CD1c-positive myeloid dendritic cell (primary cell): ENCODE measurements around the gene RAPGEF5.

Experiments used
- DNase-seq: peaks from one replicate; pipeline ENCODE4 v3.0.0-alpha.2; 2016; ENCODE audit errors: extremely low spot score

RAPGEF5 gene

DNA sequence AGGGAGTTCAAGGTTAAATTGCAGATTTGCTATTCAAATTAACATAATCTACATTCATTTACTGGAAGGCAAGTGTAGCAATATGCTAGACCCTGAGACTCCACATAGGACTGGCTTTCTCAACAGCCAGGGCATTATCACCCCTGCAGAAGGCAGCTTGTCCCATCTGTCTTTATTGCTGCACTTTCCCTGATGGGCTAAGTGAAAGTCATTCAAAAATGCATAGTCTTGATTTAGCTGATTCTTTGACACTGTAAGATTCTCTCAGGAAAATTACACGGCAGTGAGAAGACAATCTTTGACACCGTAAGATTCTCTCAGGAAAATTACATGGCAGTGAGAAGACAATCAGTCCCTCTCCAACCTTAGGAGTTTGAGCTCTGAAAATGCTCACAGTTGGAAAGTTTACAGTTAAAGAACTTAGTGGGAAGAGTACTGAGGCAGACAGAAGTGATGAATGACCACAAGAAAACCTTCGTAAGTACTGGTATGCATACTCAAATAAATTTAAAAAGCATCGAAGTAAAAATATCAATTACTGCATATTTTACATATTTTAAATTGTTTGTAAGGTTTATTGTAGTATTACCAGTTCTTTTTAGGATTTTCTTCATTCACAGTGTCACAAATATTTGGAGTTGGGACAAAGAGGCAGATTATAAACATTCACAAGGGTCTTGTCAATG lies 88.9 kb downstream of the RAPGEF5 start:
- DNase-seq, result no peak

- no peak for DNase-seq
Measured at GRCh38 chr7:22262538-22262937, 94.4 kb downstream of the RAPGEF5 start.

GRCh38 chr7:22256541-22257096 lies 100.3 kb downstream of the RAPGEF5 start:
- no peak for DNase-seq

DNA sequence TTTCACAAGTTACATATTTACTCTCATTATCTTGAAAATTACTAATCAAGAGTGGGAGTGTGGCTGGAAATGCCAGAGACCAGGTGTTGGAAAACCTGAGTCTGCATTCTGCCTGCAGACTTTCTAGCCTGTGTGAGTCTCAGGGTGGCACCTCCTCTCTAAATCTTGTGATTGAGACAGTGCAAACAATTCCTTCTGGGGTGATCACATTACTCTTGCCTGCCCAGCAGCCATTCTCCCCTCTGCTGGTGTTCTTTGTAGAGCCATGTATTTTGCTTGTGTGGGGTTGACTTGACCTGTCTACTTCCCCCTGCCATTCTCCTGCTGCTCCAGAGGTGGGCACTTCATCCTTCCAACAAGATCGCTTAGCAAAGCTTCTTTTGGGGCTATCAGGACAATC lies 101.1 kb downstream of the RAPGEF5 start:
- no peak for DNase-seq

DNA sequence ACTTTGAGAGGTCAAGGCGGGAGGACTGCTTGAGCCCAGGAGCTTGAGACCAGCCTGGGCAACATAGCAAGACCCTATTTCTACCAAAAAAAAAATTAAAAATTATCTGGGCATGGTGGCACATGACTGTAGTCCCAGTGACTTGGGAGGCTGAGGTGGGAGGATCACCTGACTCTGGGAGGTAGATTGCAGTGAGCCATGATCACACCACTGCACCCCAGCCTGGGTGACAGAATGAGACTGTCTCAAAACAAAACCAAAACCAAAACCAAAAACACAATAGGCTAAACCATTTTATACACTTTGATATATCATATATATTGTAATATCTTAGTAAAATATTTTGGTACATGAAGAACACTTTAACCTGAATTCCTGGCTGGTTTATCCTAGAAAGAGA lies 101.6 kb downstream of the RAPGEF5 start:
- DNase-seq, result no peak

- no peak for DNase-seq
Measured at GRCh38 chr7:22252936-22253536, 103.9 kb downstream of the RAPGEF5 start.

DNA sequence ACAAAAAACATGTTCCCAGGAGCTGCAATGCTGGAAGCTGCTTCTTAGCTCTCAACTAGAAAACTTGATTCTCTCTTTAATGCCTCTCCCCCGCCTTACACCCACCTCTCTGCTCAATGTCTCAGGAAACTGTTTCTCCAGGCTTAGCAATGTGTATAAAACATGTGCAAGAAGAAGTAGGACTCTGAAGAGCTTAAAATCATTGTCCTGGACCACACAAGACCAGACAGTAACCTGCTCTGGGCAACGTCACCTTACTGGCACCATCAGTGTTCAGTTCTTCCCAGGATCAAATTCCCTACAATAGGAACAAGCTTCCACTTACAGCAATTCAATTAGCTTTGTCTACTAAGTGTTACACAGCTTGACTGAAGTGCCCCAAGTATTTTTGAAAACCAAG lies 104.9 kb downstream of the RAPGEF5 start:
- no peak for DNase-seq

GRCh38 chr7:22251281-22251680 lies 105.7 kb downstream of the RAPGEF5 start:
- no peak for DNase-seq

DNA sequence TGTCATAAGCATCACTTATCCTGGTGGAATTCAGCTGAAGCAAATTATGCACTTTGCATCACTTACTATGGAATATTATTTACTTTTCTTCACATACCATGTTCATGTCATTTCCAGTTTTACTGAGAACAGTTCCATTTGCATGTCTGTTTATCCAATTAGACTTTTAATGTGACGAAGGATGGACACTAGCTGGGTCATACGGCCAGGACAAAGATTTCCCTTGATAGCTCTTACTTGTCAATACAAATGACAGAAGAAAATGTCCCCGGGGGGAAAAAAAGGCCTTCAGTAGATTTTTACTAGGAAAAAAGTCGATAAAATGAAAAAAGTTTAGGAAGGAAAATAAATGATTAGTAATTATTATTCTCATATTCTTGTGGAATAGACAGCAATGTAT lies 106.6 kb downstream of the RAPGEF5 start:
- DNase-seq, result no peak

- no peak for DNase-seq
Measured at GRCh38 chr7:22248111-22248809, 108.7 kb downstream of the RAPGEF5 start.

DNA sequence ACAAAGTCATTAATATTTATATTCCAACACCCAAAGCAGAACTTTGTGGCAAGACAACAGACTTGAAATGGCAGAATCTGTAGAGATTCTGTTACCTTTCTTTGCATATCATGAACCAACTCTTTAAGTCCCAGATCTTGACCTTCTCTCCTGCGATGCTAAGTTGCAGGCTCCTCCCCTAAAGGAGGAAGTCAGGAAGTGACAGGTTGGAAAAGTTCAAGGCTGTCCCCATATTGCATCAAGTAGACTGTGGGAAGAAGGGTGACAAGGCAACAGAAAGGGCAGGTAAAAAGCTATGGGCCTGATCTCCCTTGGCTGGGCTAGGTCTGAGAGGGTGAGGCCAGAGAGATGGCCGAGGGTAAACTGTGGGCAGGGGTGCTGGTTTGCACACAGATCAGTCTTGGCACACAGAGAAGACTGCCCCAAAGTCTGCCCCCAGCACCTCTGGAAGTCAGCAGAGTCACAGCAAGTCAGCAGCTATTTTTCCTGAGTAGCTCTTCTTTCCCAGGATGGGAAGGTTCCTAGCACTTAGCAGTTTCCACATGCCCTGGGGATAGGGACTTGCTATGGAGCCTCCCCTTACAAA lies 115.1 kb downstream of the RAPGEF5 start:
- no peak for DNase-seq

DNA sequence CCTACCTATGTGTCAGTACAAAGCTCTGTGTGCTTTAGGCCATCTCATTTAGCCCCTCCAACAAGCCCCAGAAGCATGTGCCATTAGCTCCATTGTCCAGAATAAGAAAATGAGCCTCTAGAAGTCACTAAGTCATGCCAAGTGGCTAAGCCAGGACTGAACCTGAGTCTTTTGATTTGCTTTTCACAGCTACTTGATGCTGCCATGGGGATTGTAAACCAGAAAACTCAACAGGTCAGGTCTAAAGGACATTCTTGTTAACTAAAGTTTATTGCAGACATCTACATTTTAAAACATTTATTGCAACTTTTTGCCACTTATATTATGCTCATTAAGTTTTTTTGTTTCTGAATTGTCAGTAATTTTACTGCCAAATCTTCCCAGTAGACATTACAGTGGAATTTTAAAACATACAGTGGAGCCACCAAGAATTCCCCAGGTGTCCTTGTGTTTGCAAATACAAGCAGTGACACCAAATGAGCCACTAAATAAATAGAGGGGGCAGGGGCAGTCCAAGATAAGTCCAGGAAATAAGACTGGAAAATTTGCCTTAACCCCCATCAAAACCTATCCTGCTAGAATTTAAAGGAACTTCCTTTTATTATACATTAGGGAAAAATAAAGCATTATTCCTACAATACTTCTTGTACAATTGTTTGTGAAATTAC lies 115.9 kb downstream of the RAPGEF5 start:
- no peak for DNase-seq

GRCh38 chr7:22238354-22239311 lies 118.3 kb downstream of the RAPGEF5 start:
- no peak for DNase-seq

- no peak for DNase-seq
Measured at GRCh38 chr7:22235134-22235533, 121.8 kb downstream of the RAPGEF5 start.

DNA sequence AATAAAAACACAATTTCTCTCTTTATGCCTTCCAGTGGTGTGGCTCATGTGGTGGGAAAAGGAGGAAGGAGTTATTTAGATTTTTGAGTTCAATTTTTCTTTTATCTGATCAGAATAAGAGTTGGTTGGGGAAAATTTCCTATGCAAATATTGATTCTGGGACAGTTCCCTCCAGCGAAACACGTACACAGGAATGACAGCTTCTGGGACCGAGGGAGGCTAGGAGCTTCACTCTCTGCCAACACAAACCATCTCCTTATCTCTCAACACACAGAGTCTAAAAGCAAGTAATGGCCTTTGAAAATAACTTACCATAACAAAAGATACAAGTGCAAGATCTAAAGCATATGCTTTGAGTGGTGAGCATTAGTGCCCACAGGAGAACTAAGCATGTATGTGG lies 122.7 kb downstream of the RAPGEF5 start:
- DNase-seq, result no peak

GRCh38 chr7:22231806-22232205 lies 125.1 kb downstream of the RAPGEF5 start:
- no peak for DNase-seq

- no peak for DNase-seq
Measured at GRCh38 chr7:22231141-22231540, 125.8 kb downstream of the RAPGEF5 start.

DNA sequence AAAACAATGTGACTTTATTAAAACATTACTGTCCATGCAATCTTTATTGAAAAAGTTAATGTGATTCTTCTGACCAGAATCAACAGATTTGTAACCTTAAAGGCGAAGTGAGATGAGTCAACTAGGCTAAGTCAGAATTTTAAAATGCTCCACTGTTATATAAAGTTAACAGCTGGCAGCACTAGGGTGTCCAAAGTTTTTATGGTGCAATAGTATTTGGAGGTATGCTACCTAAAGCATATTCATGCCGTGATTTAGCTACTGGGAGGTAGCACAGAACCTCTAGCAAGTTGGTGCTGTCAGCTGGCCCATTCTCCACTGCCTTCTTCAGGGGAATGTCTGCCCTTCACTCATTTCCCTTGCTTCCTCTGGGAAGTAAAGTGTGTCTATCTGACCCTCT lies 126.7 kb downstream of the RAPGEF5 start:
- no peak for DNase-seq

DNA sequence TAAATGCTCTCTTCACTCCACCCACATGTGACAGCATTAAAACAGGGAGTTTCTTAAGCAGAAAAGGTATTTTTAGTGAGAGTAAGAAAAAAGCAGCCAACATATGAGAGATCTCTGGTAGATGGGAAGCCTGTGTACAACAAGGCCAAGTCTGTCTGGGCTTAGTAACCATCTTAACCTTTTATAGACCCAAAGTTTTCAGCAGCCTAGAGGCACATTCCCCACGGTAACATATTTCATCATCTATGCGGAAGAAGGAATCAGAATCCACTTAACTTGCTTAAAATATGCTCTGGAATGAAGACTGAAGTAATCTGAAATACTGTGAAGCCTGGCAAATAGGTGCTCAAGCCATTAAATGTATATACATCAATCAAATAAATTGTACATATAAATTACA lies 127.8 kb downstream of the RAPGEF5 start:
- DNase-seq, result no peak

DNA sequence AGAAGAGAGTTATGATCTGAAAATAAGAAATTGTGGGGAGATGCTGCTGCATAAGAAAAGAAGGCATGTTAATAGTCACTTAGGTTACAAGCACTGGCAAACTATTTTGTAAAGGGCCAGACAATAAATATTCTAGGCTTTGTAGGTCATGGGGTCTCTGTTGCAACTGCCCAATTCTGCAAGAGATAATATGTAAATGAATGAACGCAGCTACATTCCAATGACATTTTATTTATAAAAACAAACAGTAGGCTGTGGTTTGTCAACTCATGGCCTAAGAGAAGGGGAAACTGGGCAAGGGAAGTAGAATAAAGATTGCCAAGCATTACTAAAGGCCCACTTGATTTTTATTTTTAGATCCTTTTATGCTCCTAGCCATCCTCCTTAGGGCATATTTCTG lies 133.1 kb downstream of the RAPGEF5 start:
- DNase-seq, result no peak

DNA sequence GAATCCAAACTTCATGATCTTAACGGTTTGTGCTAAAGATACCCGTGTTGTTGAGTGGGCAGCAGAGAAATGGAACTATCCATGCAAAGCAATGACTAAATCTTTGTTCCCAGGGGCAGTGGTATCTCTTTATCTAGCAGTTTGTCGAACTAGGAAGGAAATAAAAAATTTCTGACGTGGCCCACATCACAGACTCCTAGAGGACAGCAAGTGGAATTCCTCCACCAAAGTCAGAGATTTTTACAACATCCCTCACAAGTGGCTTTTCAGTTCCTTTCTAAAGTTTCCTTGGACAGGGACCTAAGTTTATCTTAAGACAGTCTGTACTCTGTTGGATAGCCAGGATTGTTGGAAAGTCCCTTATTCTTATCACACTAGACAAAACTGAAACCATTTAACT lies 136.0 kb downstream of the RAPGEF5 start:
- DNase-seq, result no peak
